LoVo (cell line): Measurements from ENCODE around the gene AIP.

Experiments used
- DNase-seq: peaks from one replicate; pipeline ENCODE4 v3.0.0-alpha.2; 2016; ENCODE audit warnings: low spot score

The AIP gene

GRCh38 chr11:67449116-67449844 lies 33.5 kb upstream of the AIP start:
- no peak for DNase-seq

- DNase-seq: no peak
Observed at GRCh38 chr11:67450796-67451657, 31.8 kb upstream of the AIP start.

- DNase-seq: no peak
Observed at GRCh38 chr11:67451658-67451976, 31.2 kb upstream of the AIP start.

- DNase-seq: no peak
Observed at GRCh38 chr11:67452141-67452952, 30.5 kb upstream of the AIP start, which contains the start of gene GPR152. Gene GPR152, minus strand, starts transcription at chr11:67452729. Its CDS starts 5 bp downstream, at chr11:67452724.

- DNase-seq: no peak
Observed at GRCh38 chr11:67453816-67454732, 28.8 kb upstream of the AIP start.

GRCh38 chr11:67455054-67455453 lies 27.8 kb upstream of the AIP start, which contains the start of gene CABP4:
Gene CABP4, plus strand, starts transcription at chr11:67455354. Its CDS starts 70 bp downstream, at chr11:67455424.
- no peak for DNase-seq

GRCh38 chr11:67456068-67456705 lies 26.6 kb upstream of the AIP start:
- DNase-seq: no peak

- no peak for DNase-seq
Observed at GRCh38 chr11:67457453-67457852, 25.4 kb upstream of the AIP start.

GRCh38 chr11:67458266-67458665 lies 24.6 kb upstream of the AIP start:
- DNase-seq: no peak

- no peak for DNase-seq
Observed at GRCh38 chr11:67463186-67463585, 19.6 kb upstream of the AIP start.

GRCh38 chr11:67463680-67464410 lies 19.0 kb upstream of the AIP start:
- DNase-seq: peak; percentile 89

GRCh38 chr11:67464411-67465188 lies 18.2 kb upstream of the AIP start:
- peak; percentile 95 for DNase-seq

- peak; percentile 43 for DNase-seq
Observed at GRCh38 chr11:67465189-67465510, 17.7 kb upstream of the AIP start.

- DNase-seq: peak; percentile 65
Observed at GRCh38 chr11:67465530-67465929, 17.3 kb upstream of the AIP start.

- DNase-seq: no peak
Observed at GRCh38 chr11:67466367-67466766, 16.5 kb upstream of the AIP start.

GRCh38 chr11:67466962-67467771 lies 15.7 kb upstream of the AIP start:
- DNase-seq: no peak

- DNase-seq: peak; percentile 72
Observed at GRCh38 chr11:67468056-67468455, 14.8 kb upstream of the AIP start.

GRCh38 chr11:67468456-67468758 lies 14.4 kb upstream of the AIP start:
- no peak for DNase-seq
